Right lobe of liver (tissue), 4 donors: Measurements from ENCODE around the gene FYTTD1.

Experiments used
- CTCF ChIP-seq, 4 donors: fragments of 200-600 bp in 3 of 4; fragments of 450-650 bp in 1 of 4; IDR thresholded peaks; one replicate each; pipeline versions ENCODE4 v1.5.1 to v1.8.0; 2016 to 2022; ENCODE audit warnings: antibody characterized with exemption in 4 of 4, mild to moderate bottlenecking in 2 of 4
- POLR2A ChIP-seq: fragments of 450-650 bp; IDR thresholded peaks from one replicate; pipeline ENCODE4 v1.6.1; 2017; ENCODE audit warnings: antibody characterized with exemption, mild to moderate bottlenecking
- donor health status: DM: no; HTN: no; CAD: no.
- donor health status: DM: no; HTN: no; CAD: no.
- donor health status: DM: no; HTN: yes; CAD: no.

GRCh38 chr3:197782230-197782629 lies 32.5 kb downstream of the FYTTD1 start:
- TF ChIP-seq POLR2A: no peak
- TF ChIP-seq CTCF (IDR thresholded peaks at IDR 0.05): no peak
